GM21723 (cell line): Measurements from ENCODE around the gene ITPKB.

Source experiments
- ATAC-seq: cut with Tn5 transposase; IDR thresholded peaks from one replicate; pipeline ENCODE4 v1.9.1; 2021; ENCODE audit warnings: mild to moderate bottlenecking, moderate library complexity; ENCODE audit not compliant: unreplicated experiment

ITPKB gene

GRCh38 chr1:226687426-226687825 is 51.7 kb downstream of the ITPKB start:
- no peak for ATAC-seq

GRCh38 chr1:226686440-226687425 is 52.3 kb downstream of the ITPKB start:
- ATAC-seq, result no peak

GRCh38 chr1:226685196-226685820 is 53.8 kb downstream of the ITPKB start:
- no peak for ATAC-seq

- ATAC-seq, result no peak
These were observed 55.1 kb downstream of the ITPKB start for GRCh38 chr1:226684026-226684425.

- ATAC-seq, result no peak
These were observed 55.9 kb downstream of the ITPKB start for GRCh38 chr1:226682871-226683814.

GRCh38 chr1:226681652-226682493 is 57.2 kb downstream of the ITPKB start:
- ATAC-seq, result no peak

- no peak for ATAC-seq
These were observed 58.4 kb downstream of the ITPKB start for GRCh38 chr1:226680653-226681052.

- ATAC-seq, result peak; percentile 56
These were observed 59.1 kb downstream of the ITPKB start for GRCh38 chr1:226679853-226680516.

- no peak for ATAC-seq
These were observed 59.8 kb downstream of the ITPKB start for GRCh38 chr1:226679262-226679661.

- no peak for ATAC-seq
These were observed 60.4 kb downstream of the ITPKB start for GRCh38 chr1:226678701-226679100.

GRCh38 chr1:226678251-226678650 is 60.8 kb downstream of the ITPKB start:
- ATAC-seq, result no peak

GRCh38 chr1:226677027-226678020 is 61.8 kb downstream of the ITPKB start:
- ATAC-seq, result peak; percentile 39

- no peak for ATAC-seq
These were observed 62.7 kb downstream of the ITPKB start for GRCh38 chr1:226676381-226676780.

- no peak for ATAC-seq
These were observed 63.2 kb downstream of the ITPKB start for GRCh38 chr1:226675715-226676357.

- peak; percentile 67 for ATAC-seq
These were observed 64.0 kb downstream of the ITPKB start for GRCh38 chr1:226674892-226675714.

- no peak for ATAC-seq
These were observed 66.7 kb downstream of the ITPKB start for GRCh38 chr1:226672339-226672762.

- ATAC-seq, result no peak
These were observed 67.8 kb downstream of the ITPKB start for GRCh38 chr1:226671277-226671676.
